NB4 (cell line): ENCODE results near the gene ELAVL1.

Experiments
- POLR2A ChIP-seq: IDR thresholded peaks from 2 replicates; pipeline ENCODE4 v1.6.1; 2011; ENCODE audit warnings: mild to moderate bottlenecking; ENCODE audit not compliant: insufficient read length; ENCODE audit errors: extremely low read depth
- TF ChIP-seq, protein P1 (sequence below): IDR thresholded peaks from one replicate; pipeline ENCODE4 v1.5.1; 2012; ENCODE audit warnings: low read depth, low read length

DNA sequence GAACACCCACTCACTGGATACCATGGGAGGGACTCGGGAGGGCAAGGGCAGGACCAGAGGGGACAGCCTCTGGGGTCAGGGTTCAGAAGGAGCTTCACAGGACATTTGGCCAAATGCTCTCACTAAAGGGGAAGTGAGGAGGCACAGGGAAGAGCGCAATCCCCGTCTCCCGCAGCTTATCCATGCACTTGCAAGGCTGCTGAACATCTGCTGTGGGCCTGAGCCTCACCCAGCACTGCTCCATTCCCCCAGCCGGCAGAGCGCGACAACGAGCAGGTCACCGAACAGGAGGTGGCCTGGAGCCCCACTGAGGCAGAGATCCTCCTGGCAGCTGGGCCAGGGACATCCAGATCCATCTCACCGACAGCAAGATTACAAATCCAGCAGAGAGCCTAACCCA is 23.3 kb downstream of the ELAVL1 start:
- TF ChIP-seq, protein P1, sequence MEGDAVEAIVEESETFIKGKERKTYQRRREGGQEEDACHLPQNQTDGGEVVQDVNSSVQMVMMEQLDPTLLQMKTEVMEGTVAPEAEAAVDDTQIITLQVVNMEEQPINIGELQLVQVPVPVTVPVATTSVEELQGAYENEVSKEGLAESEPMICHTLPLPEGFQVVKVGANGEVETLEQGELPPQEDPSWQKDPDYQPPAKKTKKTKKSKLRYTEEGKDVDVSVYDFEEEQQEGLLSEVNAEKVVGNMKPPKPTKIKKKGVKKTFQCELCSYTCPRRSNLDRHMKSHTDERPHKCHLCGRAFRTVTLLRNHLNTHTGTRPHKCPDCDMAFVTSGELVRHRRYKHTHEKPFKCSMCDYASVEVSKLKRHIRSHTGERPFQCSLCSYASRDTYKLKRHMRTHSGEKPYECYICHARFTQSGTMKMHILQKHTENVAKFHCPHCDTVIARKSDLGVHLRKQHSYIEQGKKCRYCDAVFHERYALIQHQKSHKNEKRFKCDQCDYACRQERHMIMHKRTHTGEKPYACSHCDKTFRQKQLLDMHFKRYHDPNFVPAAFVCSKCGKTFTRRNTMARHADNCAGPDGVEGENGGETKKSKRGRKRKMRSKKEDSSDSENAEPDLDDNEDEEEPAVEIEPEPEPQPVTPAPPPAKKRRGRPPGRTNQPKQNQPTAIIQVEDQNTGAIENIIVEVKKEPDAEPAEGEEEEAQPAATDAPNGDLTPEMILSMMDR, result no peak
- no peak for TF ChIP-seq POLR2A
